Measurements from ENCODE around the gene BACE1-AS.
A peak's percentile ranks its signal among the peaks of the same experiment; 100 is the strongest.

BACE1-AS gene

GRCh38 chr11:117327567-117328374 is 36.6 kb downstream of the BACE1-AS start, which contains the start of gene CEP164:
Gene CEP164 (plus strand): TSS chr11:117327854. CDS start chr11:117338587, 10,733 bp downstream.
- DNase-seq = peak; percentile 88 to 95 (median 92)

- DNase-seq = peak in 2 of 6 experiments; percentile 29 to 59
These were observed 37.3 kb downstream of the BACE1-AS start for GRCh38 chr11:117328375-117329010.

DNA sequence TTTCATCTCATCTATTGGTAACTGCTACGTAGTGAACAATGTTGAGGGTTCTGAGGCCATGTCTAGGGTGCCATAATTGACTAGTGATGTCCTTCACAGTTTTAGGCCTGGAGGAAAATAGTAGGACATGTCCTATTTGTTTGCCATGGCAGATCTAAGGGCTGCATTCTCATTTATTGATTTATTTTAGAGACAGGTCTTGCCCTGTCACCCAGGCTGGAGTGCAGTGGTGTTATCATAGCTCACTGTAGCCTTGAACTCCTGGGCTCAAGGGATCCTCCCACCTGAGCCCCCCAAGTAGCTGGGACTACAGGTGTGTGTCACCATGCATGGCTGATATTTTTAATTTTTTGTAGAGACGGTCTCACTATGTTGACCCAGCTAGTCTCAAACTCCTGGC is 41.7 kb downstream of the BACE1-AS start:
- DNase-seq = no peak

DNA sequence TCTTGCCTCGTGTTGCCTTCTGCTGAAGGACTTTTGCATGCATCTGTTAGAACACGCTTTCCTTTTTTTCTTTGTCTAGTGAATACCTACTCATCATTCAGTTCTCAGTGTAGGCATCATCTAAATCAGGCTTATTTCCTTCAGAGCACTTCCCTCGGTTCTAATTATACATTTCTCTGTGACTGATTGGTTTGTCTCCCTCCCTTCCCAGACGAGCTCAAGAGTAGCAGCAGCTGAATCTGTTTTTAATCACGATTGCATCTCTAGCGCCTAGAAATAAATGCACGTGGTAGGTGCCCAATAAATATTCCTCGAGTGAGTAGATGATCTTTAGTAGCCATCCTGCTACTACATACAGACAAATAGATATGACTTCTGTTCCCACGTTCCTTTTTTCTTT is 42.8 kb downstream of the BACE1-AS start:
- DNase-seq = no peak

- no peak for DNase-seq
These were observed 43.8 kb downstream of the BACE1-AS start for GRCh38 chr11:117334896-117335295.

DNA sequence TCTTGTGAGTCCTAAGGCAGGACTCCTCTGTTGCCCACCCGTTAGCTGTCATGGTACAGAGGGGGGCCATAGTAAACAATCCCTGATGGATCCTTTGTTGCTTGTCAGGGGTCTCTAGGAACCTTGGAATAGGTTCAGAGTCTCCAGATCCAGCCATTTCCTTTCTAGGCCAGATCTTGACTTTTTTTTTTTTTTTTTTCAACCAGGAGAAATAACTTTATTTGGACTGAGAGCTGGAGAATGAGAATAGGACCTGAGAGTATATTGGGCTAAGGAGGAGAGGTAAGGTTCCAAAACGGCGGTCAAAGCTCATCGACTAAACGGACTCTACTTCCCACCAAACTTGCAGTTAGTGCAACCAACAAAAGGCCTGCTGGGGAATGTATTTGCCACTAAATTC is 44.3 kb downstream of the BACE1-AS start:
- no peak for DNase-seq

DNA sequence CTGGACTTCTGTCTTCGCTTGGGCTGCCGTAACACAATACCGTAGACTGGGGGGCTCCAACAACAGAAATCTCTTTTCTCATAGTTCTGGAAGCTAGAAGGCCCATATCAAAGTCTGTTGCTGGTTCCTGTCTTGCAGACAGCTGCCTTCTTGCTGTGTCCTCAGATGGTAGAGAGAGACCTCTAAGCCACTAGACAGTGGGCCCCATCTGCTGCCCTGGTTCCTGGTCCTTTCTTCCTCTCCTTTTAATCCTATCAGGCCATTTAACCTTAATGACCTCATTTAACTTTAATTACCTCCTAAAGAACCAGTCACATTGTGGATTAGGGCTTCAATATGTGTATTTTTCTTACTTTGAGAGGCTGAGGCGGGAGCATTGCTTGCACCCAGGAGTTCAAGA is 45.9 kb downstream of the BACE1-AS start:
- DNase-seq = no peak

All from stimulated activated naive CD4-positive, alpha-beta T cell (primary cell).